Measurements from ENCODE around the gene TNKS1BP1.

TNKS1BP1 gene

GRCh38 chr11:57354699-57355098 lies 29.9 kb upstream of the TNKS1BP1 start:
- no peak overlapping the region for H3K4me3 ChIP-seq (ENCODE audit: low read depth, low read length)
- DNase-seq (ENCODE audit: low read depth), result no peak
- no peak for TF ChIP-seq CTCF (IDR thresholded peaks at IDR 0.05; ENCODE audit: insufficient read depth, low read depth, low read length, missing control alignments)

- no peak for TF ChIP-seq CTCF (IDR thresholded peaks at IDR 0.05; ENCODE audit: insufficient read depth, low read depth, low read length, missing control alignments)
- H3K4me3 ChIP-seq (ENCODE audit: low read depth, low read length), result no peak overlapping the region
- DNase-seq (ENCODE audit: low read depth), result no peak
Measured at GRCh38 chr11:57353852-57354251, 29.1 kb upstream of the TNKS1BP1 start.

GRCh38 chr11:57353446-57353845 lies 28.7 kb upstream of the TNKS1BP1 start:
- DNase-seq (ENCODE audit: low read depth), result no peak
- TF ChIP-seq CTCF (IDR thresholded peaks at IDR 0.05; ENCODE audit: insufficient read depth, low read depth, low read length, missing control alignments), result no peak
- no peak overlapping the region for H3K4me3 ChIP-seq (ENCODE audit: low read depth, low read length)

- DNase-seq (ENCODE audit: low read depth), result no peak
- no peak for TF ChIP-seq CTCF (IDR thresholded peaks at IDR 0.05; ENCODE audit: insufficient read depth, low read depth, low read length, missing control alignments)
- no peak overlapping the region for H3K4me3 ChIP-seq (ENCODE audit: low read depth, low read length)
Measured at GRCh38 chr11:57353036-57353435, 28.3 kb upstream of the TNKS1BP1 start.

- DNase-seq (ENCODE audit: low read depth), result peak; percentile 54
- no peak overlapping the region for H3K4me3 ChIP-seq (ENCODE audit: low read depth, low read length)
- TF ChIP-seq CTCF (IDR thresholded peaks at IDR 0.05; ENCODE audit: insufficient read depth, low read depth, low read length, missing control alignments), result peak; percentile 85
Measured at GRCh38 chr11:57349491-57350274, 24.9 kb upstream of the TNKS1BP1 start.

GRCh38 chr11:57348636-57349313 lies 24.0 kb upstream of the TNKS1BP1 start:
- no peak for TF ChIP-seq CTCF (IDR thresholded peaks at IDR 0.05; ENCODE audit: insufficient read depth, low read depth, low read length, missing control alignments)
- no peak for DNase-seq (ENCODE audit: low read depth)
- H3K4me3 ChIP-seq (ENCODE audit: low read depth, low read length), result no peak overlapping the region
